Measurements from ENCODE around the gene MAPK12. TPM values are rescaled to one million over a fixed set of nuclear protein-coding genes. Genes with fewer than 3 reads are reported as not detected.

The MAPK12 gene
- total and polyA plus RNA-seq, 2 of the 8 experiments (the other 6 are each of a cell fraction or from before 2014, with no cell fraction given): 17.3 to 20.3 TPM

GRCh38 chr22:50281384-50281760 is 19.9 kb upstream of the MAPK12 start (continued):
- TF ChIP-seq JUND (IDR thresholded peaks at IDR 0.05; ENCODE audit: low read length) (no peak), RBBP5 (IDR thresholded peaks at IDR 0.05; ENCODE audit: borderline replicate concordance, low read depth, low read length) (no peak), BACH1 (IDR thresholded peaks at IDR 0.05; ENCODE audit: low read length) (no peak)

Data from H1 (cell line).